NCI-H748 (cell line): Measurements from ENCODE around the gene ABCA4.
"Not testable (repeated sequence)": the region's sequence is repeated elsewhere in the genome, so short reads cannot be mapped to it uniquely, and the experiment has no call there.

Experiments used
- DNase-seq: peaks from one replicate; lab custom pipeline; 2025; ENCODE audit not compliant: unreplicated experiment; lab: John Stamatoyannopoulos, UW

Gene ABCA4

DNA sequence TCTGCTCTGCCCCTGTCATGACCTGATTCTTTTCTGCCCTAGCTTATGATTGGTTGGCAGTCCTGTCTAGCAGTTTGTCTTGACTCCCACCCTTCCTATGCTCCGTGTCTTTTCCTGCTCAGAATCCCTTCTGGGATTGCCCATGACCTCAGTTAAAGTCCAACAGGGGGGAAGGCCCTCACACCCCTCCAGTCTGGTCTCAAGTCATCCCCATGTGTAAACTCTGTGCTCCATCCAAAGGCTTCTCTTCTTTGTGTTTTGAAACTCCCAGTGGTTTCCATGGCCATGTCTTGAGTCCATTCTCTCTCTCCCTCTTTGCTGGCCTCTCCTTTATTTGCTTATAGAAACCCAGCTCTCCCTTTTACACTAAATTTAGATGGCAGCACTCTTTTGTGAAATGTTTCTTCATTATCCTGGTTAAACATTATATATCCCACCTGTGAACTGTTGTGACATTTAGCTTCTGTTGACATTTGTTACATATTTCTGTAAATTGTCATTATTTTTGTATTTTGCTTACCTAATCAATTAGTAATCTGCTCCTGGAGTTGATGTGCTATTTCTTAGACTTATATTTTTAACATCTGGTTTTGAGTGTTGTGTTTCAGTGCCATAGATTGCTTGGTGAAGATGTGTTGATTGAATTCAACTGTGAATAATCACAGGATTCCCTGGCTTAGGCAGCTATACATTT lies 162.8 kb downstream of the ABCA4 start:
- no peak for DNase-seq

DNA sequence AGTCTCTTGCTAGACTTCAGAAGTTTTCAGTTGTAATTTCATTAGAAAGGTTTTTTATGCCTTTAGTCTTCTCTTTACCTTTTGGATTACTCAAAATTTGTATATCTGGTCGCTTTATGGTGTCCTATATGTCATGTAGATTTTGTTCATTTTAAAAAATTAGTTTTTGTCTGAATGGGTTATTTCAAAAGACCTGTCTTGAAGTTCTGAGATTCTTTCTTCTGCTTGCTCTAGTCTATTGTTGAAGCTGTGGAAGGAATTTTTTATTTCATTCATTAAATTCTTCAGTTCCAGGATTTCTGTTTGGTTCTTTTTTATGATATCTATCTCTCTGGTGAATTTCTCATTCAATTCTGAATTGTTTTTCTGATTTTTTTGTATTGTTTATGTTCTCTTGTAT lies 165.2 kb downstream of the ABCA4 start:
- DNase-seq = no peak

DNA sequence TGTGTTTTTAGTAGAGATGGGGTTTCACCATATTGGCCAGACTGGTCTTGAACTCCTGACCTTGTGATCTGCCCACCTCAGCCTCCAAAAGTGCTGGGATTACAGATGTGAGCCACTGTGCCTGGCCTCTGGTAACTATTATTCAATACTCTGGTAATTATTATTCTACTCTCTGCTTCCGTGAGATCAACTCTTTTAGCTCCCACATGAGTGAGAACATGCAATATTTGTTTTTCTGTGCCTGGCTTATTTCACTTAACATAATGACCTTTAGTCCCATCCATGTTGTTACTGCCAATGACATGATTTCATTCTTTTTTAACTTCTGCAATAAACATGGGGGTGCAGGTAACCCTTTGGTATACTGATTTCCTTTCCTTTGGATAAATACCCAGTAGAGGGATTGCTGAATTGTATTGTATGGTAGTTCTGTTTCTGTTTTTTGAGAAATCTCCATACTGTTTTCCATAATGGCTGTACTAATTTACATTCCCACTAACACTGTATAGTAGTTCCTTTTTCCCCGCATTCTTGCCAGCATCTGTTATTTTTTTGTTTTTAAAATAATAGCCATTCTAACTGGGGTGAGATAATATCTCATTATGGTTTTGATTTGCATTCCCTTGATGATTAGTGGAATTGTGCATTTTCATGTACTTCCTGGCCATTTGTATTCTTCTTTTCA lies 173.8 kb downstream of the ABCA4 start:
- DNase-seq = not testable (repeated sequence)
